GM04503 (cell line): Measurements from ENCODE around the gene COL4A2.

Experiments
- DNase-seq: peaks from one replicate; pipeline ENCODE4 v3.0.0-alpha.2; 2012; ENCODE audit warnings: low read depth

Gene COL4A2

DNA sequence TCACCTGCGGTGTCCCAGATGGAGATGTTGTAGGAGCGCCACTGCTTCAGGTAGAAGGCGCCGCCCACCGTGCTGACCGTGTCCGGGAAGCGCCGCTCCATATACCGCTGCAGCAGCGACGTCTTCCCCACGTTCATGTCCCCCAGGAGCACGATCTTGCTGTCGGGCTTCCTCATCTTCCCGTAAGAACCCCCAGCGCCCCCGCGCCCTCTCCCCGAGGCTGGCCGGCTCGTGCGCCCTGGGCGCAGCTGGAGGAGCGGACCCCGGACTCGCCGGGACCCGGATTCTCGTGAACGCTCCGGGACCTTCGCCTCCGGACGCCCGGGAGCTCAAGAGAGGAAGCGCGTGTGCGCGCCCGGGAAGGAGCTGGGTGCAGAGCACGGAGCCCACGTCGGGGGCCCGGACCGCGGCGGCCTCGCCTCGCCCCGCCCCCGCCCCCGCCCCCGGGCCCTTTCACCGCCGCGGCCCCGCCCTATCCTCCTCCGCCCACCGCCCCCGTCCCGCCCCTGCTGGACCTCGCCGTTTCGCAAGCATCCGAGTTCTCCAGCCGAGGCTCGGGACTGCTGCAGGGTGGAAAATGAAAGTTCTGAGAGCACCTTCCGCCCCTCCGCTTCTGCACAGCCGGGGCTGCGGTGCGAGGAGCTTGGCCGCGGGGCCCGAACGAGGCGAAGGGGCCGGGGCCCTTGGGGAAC, 254.4 kb downstream of the COL4A2 start, which contains the start of gene RAB20:
Gene RAB20, minus strand, starts transcription at position 379 of the 692 bp plus-strand sequence. Its CDS starts 203 bp downstream, at position 176.
- no peak for DNase-seq

GRCh38 chr13:110562036-110562597, 255.0 kb downstream of the COL4A2 start:
- no peak for DNase-seq
